ENCODE results near the gene B3GAT2. TPM values are rescaled to one million over a fixed set of nuclear protein-coding genes. Genes with fewer than 3 reads are reported as not detected.

B3GAT2 gene
- total RNA-seq, 1 experiment from 2014 or later = 0.22 TPM

DNA sequence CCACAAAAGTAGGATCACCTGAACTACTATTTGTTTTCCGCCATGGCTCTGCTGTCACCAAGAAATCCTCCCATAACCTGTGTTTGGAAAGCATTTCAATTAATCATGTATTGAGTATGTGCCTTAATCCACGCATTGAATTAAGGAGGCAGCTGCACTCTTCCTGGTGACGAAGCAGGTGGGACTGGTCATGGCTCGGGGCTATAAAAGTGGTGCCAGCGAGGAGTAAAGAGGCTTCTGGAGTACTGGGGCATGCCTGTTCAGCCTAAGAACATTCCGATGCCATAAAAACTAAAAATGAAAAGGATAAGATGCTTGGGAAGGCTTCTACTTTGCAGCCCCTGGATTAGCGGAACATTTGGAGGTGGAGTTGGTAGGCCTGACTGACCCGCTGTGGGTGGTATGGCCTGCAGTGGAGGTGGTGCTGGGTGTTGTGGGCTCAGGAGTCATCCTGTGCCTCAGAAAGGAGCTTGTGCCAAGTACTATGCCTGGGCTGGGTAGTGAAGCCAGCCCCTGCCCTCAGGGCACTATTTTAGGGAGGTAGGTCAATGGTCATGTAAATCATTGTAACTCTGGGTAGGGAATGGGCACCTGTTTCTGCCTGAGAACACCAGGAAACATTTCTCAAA is 110.5 kb downstream of the B3GAT2 start:
- Histone ChIP-seq H3K79me2 (ENCODE audit: insufficient read depth, low read length) (no peaks in the 10 kb centered on the region), H3K27ac (ENCODE audit: insufficient read length, low read depth, low read length) (no peak overlapping the region), H4K20me1 (ENCODE audit: control insufficient read depth, insufficient read depth, insufficient read length) (no peaks in the 10 kb centered on the region), H2BK15ac (ENCODE audit: low read depth, low read length) (no peak overlapping the region), H3K4me2 (ENCODE audit: insufficient read depth, insufficient read length, low read length) (no peak overlapping the region), H3K23ac (ENCODE audit: insufficient read length, low read depth, low read length) (no peak overlapping the region), H4K8ac (replicated peaks; ENCODE audit: insufficient read length, low read depth, low read length) (no peak overlapping the region), H2AFZ (ENCODE audit: low read length) (no peak overlapping the region), H4K91ac (ENCODE audit: insufficient read length, low read depth, low read length) (no peak overlapping the region), H3K56ac (ENCODE audit: insufficient read length, low read depth, low read length) (no peak overlapping the region), H3K4me1 (ENCODE audit: insufficient read depth, low read length) (no peaks in the 10 kb centered on the region), H3K18ac (ENCODE audit: insufficient read length, low read depth, low read length) (no peak overlapping the region), H3K9me3 (ENCODE audit: control insufficient read depth, low read depth, low read length) (peaks cover 16% of the 10 kb centered on the region), H3K14ac (ENCODE audit: insufficient read depth, low read length) (no peak overlapping the region), H2BK20ac (ENCODE audit: low read depth, low read length, poor library complexity, severe bottlenecking) (no peak overlapping the region), H3K4ac (ENCODE audit: low read depth, low read length) (no peak overlapping the region), H3K9ac (ENCODE audit: extremely low read depth, insufficient read length, low read length) (no peak overlapping the region), H3K27me3 (ENCODE audit: insufficient read depth, low read length) (no peaks in the 10 kb centered on the region), H2AK5ac (ENCODE audit: insufficient read length, low read length) (no peak overlapping the region), H3K79me1 (ENCODE audit: insufficient read depth, low read depth, low read length, poor library complexity, severe bottlenecking) (no peaks in the 10 kb centered on the region), H4K5ac (ENCODE audit: insufficient read length, low read depth, low read length) (no peak overlapping the region), H2BK12ac (ENCODE audit: insufficient read length, low read depth, low read length) (no peak overlapping the region), H3T11ph (ENCODE audit: low read length) (no peak overlapping the region), H2BK5ac (ENCODE audit: insufficient read length, low read length) (no peak overlapping the region), H3K23me2 (ENCODE audit: insufficient read length, low read depth, low read length, poor library complexity, severe bottlenecking) (no peaks in the 10 kb centered on the region), H2BK120ac (ENCODE audit: low read depth, low read length, poor library complexity, severe bottlenecking) (no peak overlapping the region)
- peaks cover 3 to 15% (median 9%) of the 10 kb centered on the region in 3 experiments for H3K36me3 Mint-ChIP-seq (ENCODE audit: insufficient read depth in 1 of 3, low read depth in 3 of 3)
- no peaks in the 10 kb centered on the region for H3K27me3 Mint-ChIP-seq (ENCODE audit: low read depth)
- H3K4me1 Mint-ChIP-seq = peaks cover 19 to 21% of the 10 kb centered on the region in 2 experiments
- no peak for DNase-seq
- no peak for TF ChIP-seq CTCF (conservative IDR thresholded peaks at IDR 0.05)
- WGBS (ENCODE audit: extremely low coverage, insufficient read length, low lambda C conversion rate) = no CpG with 5 or more reads among the region's 8 CpGs
- no peak overlapping the region for H3K4me3 Mint-ChIP-seq
- peaks cover 3 to 5% of the 10 kb centered on the region in 2 experiments for H3K9me3 Mint-ChIP-seq
- H3K27ac Mint-ChIP-seq = peak overlapping the region in 1 of 3 experiments; percentile 84; a peak in 3 of 7 replicates

All from H9 (cell line).